GM12878 (cell line): ENCODE results near the gene BMAL2. TPM values are rescaled to one million over a fixed set of nuclear protein-coding genes. Genes with fewer than 3 reads are reported as not detected.
A peak's percentile ranks its signal among the peaks of the same experiment; 100 is the strongest.

Experiments
- ATAC-seq: fragments of 200-7000 bp; cut with Tn5 transposase; 3 replicates; pipeline ENCODE4 v1.9.1; 2020; ENCODE audit warnings: mild to moderate bottlenecking, moderate library complexity
- BruUV-seq: library from RNA; stranded (reverse); fragments of 400-500 nt; replicated peaks from 2 replicates; lab custom pipeline; 2021; lab: Mats Ljungman, UMichigan
- CTCF ChIA-PET: fragments of 300-600 bp; sonication (Branson Sonifier 250); formaldehyde crosslinking; extraction: SDS; loops from one replicate; lab custom pipeline; 2021; ENCODE audit warnings: inconsistent platforms; lab: Yijun Ruan, JAX
- POLR2A ChIA-PET: fragments of 350-600 bp; formaldehyde crosslinking; extraction: SDS; loops from one replicate; lab custom pipeline; 2021; ENCODE audit warnings: inconsistent platforms; lab: Charles Lee
- RAD21 ChIA-PET: fragments of 300-600 bp; sonication (Branson Sonifier 250); formaldehyde crosslinking; loops from one replicate; lab custom pipeline; 2023; ENCODE audit warnings: antibody characterized with exemption; ENCODE audit not compliant: unreplicated experiment; lab: Charles Lee
- SMC1A ChIA-PET: fragments of 300-600 bp; sonication (Branson Sonifier 250); formaldehyde crosslinking; loops from one replicate; lab custom pipeline; 2023; ENCODE audit not compliant: unreplicated experiment, uncharacterized antibody; lab: Charles Lee
- DNase-seq: peaks from one replicate; pipeline ENCODE4 v3.0.0-alpha.2; 2011; ENCODE audit warnings: low read depth, low spot score
- FAIRE-seq: peaks from 3 replicates; lab custom pipeline; 2011; peaks lifted over from hg19 to GRCh38; lab: Jason Lieb, UNC
- H2AFZ ChIP-seq: 2 replicates; pipeline ENCODE4 v1.6.0; 2011; ENCODE audit warnings: low read depth, low read length, control low read depth; ENCODE audit not compliant: control insufficient read depth
- H3K27ac ChIP-seq: 2 replicates; pipeline ENCODE4 v1.5.1; 2011; ENCODE audit warnings: control low read depth; ENCODE audit not compliant: control insufficient read depth, insufficient read depth
- H3K27me3 ChIP-seq, 2 experiments: replicated peaks in 1 of 2; 2 replicates each; pipeline versions ENCODE4 v1.6.0 to v1.6.1; 2011; ENCODE audit warnings: low read length in 1 of 2; ENCODE audit not compliant: control insufficient read depth in 2 of 2, insufficient read depth in 2 of 2
- H3K36me3 ChIP-seq, 2 experiments: 2 replicates each; pipeline ENCODE4 v1.5.1; 2011; ENCODE audit warnings: low read length in 1 of 2; ENCODE audit not compliant: control insufficient read depth in 2 of 2, insufficient read depth in 2 of 2
- H3K4me1 ChIP-seq: 2 replicates; pipeline ENCODE4 v1.6.1; 2011; ENCODE audit warnings: mild to moderate bottlenecking, low read length, moderate library complexity, mixed read lengths; ENCODE audit not compliant: control insufficient read depth, insufficient read depth
- H3K4me2 ChIP-seq: 2 replicates; pipeline ENCODE4 v1.6.0; 2011; ENCODE audit warnings: control low read depth; ENCODE audit not compliant: control insufficient read depth, insufficient read depth
- H3K4me3 ChIP-seq: fragments of 200-600 bp; sonication (generic); 2 replicates; pipeline ENCODE4 v1.5.1; 2016
- H3K79me2 ChIP-seq: 2 replicates; pipeline ENCODE4 v1.6.0; 2011; ENCODE audit warnings: low read length; ENCODE audit not compliant: control insufficient read depth, insufficient read depth
- H3K9ac ChIP-seq: 2 replicates; pipeline ENCODE4 v1.8.0; 2011; ENCODE audit warnings: low read length, control low read depth, mixed read lengths; ENCODE audit not compliant: control insufficient read depth, insufficient read depth
- H3K9me3 ChIP-seq: replicated peaks from 3 replicates; pipeline ENCODE4 v1.5.1; 2011; ENCODE audit warnings: mild to moderate bottlenecking, low read length; ENCODE audit not compliant: control insufficient read depth, insufficient read depth
- H4K20me1 ChIP-seq: 2 replicates; pipeline ENCODE4 v1.6.0; 2011; ENCODE audit not compliant: control insufficient read depth, insufficient read depth
- BHLHE40 ChIP-seq, 2 experiments: fragments of 450-650 bp in 1 of 2; IDR thresholded peaks; 2 replicates each; pipeline ENCODE4 v1.6.1; 2011 to 2017; ENCODE audit warnings: low read depth in 2 of 2, borderline replicate concordance in 1 of 2, improper control_type of control experiment in 1 of 2, low read length in 1 of 2, mild to moderate bottlenecking in 1 of 2
- CBX3 ChIP-seq: fragments of 200-600 bp; sonication (generic); IDR thresholded peaks from 2 replicates; pipeline ENCODE4 v1.6.1; 2016; ENCODE audit warnings: low read depth, borderline replicate concordance
- EP300 ChIP-seq, 2 experiments: fragments of 150-350 bp in 1 of 2; IDR thresholded peaks; 2 replicates each; pipeline ENCODE4 v1.6.1; 2011 to 2012; ENCODE audit warnings: low read depth in 2 of 2, low read length in 2 of 2, borderline replicate concordance in 1 of 2, improper control_type of control experiment in 1 of 2, inconsistent platforms in 1 of 2; ENCODE audit not compliant: control insufficient read depth in 1 of 2
- FOXM1 ChIP-seq: IDR thresholded peaks from 2 replicates; pipeline ENCODE4 v1.6.1; 2012; ENCODE audit warnings: low read depth, mild to moderate bottlenecking, inconsistent platforms, low read length, moderate library complexity
- GABPA ChIP-seq: IDR thresholded peaks from 2 replicates; pipeline ENCODE4 v1.6.1; 2014; ENCODE audit warnings: antibody characterized with exemption, low read depth, mild to moderate bottlenecking, inconsistent platforms
- JUNB ChIP-seq: IDR thresholded peaks from 2 replicates; pipeline ENCODE4 v1.6.1; 2016; ENCODE audit warnings: antibody characterized with exemption, mild to moderate bottlenecking
- MEF2A ChIP-seq: IDR thresholded peaks from 2 replicates; pipeline ENCODE4 v1.6.1; 2011; ENCODE audit warnings: low read depth, mild to moderate bottlenecking, low read length, moderate library complexity; ENCODE audit not compliant: insufficient read depth
- NFYB ChIP-seq: IDR thresholded peaks from 2 replicates; pipeline ENCODE4 v1.6.1; 2011; ENCODE audit warnings: low read depth, mild to moderate bottlenecking, low read length, improper control_type of control experiment, moderate library complexity; ENCODE audit not compliant: insufficient read depth
- NR2C2 ChIP-seq: IDR thresholded peaks from 2 replicates; pipeline ENCODE4 v1.6.1; 2011; ENCODE audit warnings: borderline replicate concordance, low read depth; ENCODE audit not compliant: control insufficient read depth, insufficient read length
- RAD51 ChIP-seq: fragments of 450-650 bp; IDR thresholded peaks from 2 replicates; pipeline ENCODE4 v1.6.1; 2016; ENCODE audit warnings: moderate library complexity, mild to moderate bottlenecking, inconsistent platforms
- TBL1XR1 ChIP-seq: IDR thresholded peaks from 2 replicates; pipeline ENCODE4 v1.6.1; 2012; ENCODE audit warnings: low read depth, low read length, improper control_type of control experiment
- WRNIP1 ChIP-seq: IDR thresholded peaks from 2 replicates; pipeline ENCODE4 v1.6.1; 2011; ENCODE audit warnings: low read depth, low read length, improper control_type of control experiment, borderline replicate concordance
- ZBTB33 ChIP-seq: fragments of 450-650 bp; IDR thresholded peaks from 2 replicates; pipeline ENCODE4 v1.6.1; 2017; ENCODE audit warnings: mild to moderate bottlenecking
- WGBS: methylation state at CpG from one replicate; pipeline ENCODE4 v1.1.6; 2016; ENCODE audit warnings: low lambda C conversion rate; ENCODE audit not compliant: insufficient replicate concordance, insufficient coverage; ENCODE audit errors: missing lambda C conversion rate; 5-methylcytosine and 5-hydroxymethylcytosine counted together
- in situ Hi-C: fragments of 300-500 bp; cut with MboI; formaldehyde crosslinking; loops from 9 replicates; pipeline ENCODE4 v1.14.3; 2018; ENCODE audit warnings: mixed read lengths
- intact Hi-C: fragments of 100-400 bp; cut with micrococcal nuclease; formaldehyde crosslinking; loops from one replicate; pipeline ENCODE4 v1.14.2; 2022; ENCODE audit not compliant: unreplicated experiment
- polyA plus RNA-seq, 11 experiments: library from polyadenylated mRNA; depleted of rRNA in 4 of 11; unstranded in 6 of 11; stranded (reverse) in 5 of 11; fragments of >200 nt; fragmentation: Nextera tagmentation in 4 of 11; fragmentation: Illumina TruSeq in 1 of 11; extraction: Ambion mirVana in 4 of 11; extraction: Trizol in 1 of 11; gene quantifications; 1 replicate in 1 of 11; 2 replicates in 10 of 11; pipeline versions ENCODE4 v1.2.1 to v1.2.3, GENCODE V29; 2011 to 2016; ENCODE audit warnings: inconsistent platforms in 2 of 11, missing spikeins in 2 of 11, low read depth in 1 of 11
- total RNA-seq, 4 experiments: library from RNA; depleted of rRNA in 3 of 4; stranded (reverse); fragments of >200 nt in 3 of 4; fragmentation: Illumina TruSeq in 1 of 4; extraction: Trizol in 1 of 4; gene quantifications; 2 replicates each; pipeline versions ENCODE4 v1.2.1 to v1.2.3, GENCODE V29; 2013 to 2021
- TF ChIP-seq, protein P1 (sequence below): fragments of 450-650 bp; formaldehyde crosslinking; IDR thresholded peaks from 2 replicates; pipeline ENCODE4 v1.4.0; 2020; ENCODE audit warnings: mild to moderate bottlenecking, moderate library complexity
- TF ChIP-seq, protein P2 (sequence below): fragments of 450-650 bp; IDR thresholded peaks from 2 replicates; pipeline ENCODE4 v1.6.1; 2016; ENCODE audit warnings: mild to moderate bottlenecking

The BMAL2 gene
- total and polyA plus RNA-seq, 10 of the 15 experiments (the other 5 are each of a cell fraction or from before 2014, with no cell fraction given) = 7.9 to 53.6 (median 35.5) TPM

GRCh38 chr12:27334042-27334720 is 1.5 kb downstream of the BMAL2 start:
- RAD21 ChIA-PET = interaction anchor here (0.9 to 5.5 kb wide), 23 partner anchors 9 to 270 kb away, joined by 3 to 36 read pairs (median 4); partner anchors contain the start of gene STK38L
- Histone ChIP-seq H3K79me2 (peaks cover 74% of the 10 kb centered on the region), H3K9ac (peak overlapping the region; percentile 91), H4K20me1 (no peaks in the 10 kb centered on the region), H3K27me3 (no peaks in the 10 kb centered on the region), H3K4me1 (peaks cover 40% of the 10 kb centered on the region), H3K9me3 (no peaks in the 10 kb centered on the region), H3K36me3 (no peaks in the 10 kb centered on the region), H3K4me3 (peak overlapping the region; percentile 85), H3K27ac (peak overlapping the region; percentile 89), H2AFZ (peak overlapping the region; percentile 73), H3K4me2 (peak overlapping the region; percentile 90)
- intact Hi-C loops = loop anchor here (2.0 to 5.0 kb wide), 2 partner anchors 51 to 368 kb away; no protein-coding TSS in a partner anchor
- POLR2A ChIA-PET = interaction anchor here (1.2 to 4.1 kb wide), 8 partner anchors 8 to 332 kb away, joined by 3 to 20 read pairs (median 6); partner anchors contain the start of gene STK38L
- no peak for FAIRE-seq
- SMC1A ChIA-PET = interaction anchor here (0.5 to 20.9 kb wide), 22 partner anchors 9 to 467 kb away, joined by 3 to 207 read pairs (median 4); partner anchors contain the start of gene STK38L
- WGBS = under 1% methylated on average over 7 of the region's 7 CpGs
- peak; percentile 32 for ATAC-seq
- no peak for DNase-seq
- CTCF ChIA-PET = interaction anchor here (1.1 to 2.4 kb wide), 8 partner anchors 9 to 370 kb away, joined by 3 to 17 read pairs (median 4); no protein-coding TSS in a partner anchor
- BruUV-seq = TSS peak; percentile 56
- in situ Hi-C loops = no loop called here
- TF ChIP-seq, protein P1, sequence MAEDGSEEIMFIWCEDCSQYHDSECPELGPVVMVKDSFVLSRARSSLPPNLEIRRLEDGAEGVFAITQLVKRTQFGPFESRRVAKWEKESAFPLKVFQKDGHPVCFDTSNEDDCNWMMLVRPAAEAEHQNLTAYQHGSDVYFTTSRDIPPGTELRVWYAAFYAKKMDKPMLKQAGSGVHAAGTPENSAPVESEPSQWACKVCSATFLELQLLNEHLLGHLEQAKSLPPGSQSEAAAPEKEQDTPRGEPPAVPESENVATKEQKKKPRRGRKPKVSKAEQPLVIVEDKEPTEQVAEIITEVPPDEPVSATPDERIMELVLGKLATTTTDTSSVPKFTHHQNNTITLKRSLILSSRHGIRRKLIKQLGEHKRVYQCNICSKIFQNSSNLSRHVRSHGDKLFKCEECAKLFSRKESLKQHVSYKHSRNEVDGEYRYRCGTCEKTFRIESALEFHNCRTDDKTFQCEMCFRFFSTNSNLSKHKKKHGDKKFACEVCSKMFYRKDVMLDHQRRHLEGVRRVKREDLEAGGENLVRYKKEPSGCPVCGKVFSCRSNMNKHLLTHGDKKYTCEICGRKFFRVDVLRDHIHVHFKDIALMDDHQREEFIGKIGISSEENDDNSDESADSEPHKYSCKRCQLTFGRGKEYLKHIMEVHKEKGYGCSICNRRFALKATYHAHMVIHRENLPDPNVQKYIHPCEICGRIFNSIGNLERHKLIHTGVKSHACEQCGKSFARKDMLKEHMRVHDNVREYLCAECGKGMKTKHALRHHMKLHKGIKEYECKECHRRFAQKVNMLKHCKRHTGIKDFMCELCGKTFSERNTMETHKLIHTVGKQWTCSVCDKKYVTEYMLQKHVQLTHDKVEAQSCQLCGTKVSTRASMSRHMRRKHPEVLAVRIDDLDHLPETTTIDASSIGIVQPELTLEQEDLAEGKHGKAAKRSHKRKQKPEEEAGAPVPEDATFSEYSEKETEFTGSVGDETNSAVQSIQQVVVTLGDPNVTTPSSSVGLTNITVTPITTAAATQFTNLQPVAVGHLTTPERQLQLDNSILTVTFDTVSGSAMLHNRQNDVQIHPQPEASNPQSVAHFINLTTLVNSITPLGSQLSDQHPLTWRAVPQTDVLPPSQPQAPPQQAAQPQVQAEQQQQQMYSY (CRISPR knock-in tag) = no peak
- TF ChIP-seq TBL1XR1 (no peak), JUNB (peak; percentile 22; the same call in 1 of the 2 replicates), MEF2A (no peak), CBX3 (no peak), BHLHE40 (IDR thresholded peaks at IDR 0.05; ENCODE audit: borderline replicate concordance in 1 of 2, low read depth in 2 of 2, low read length in 1 of 2) (peak; percentile 90 to 92), WRNIP1 (no peak), NR2C2 (no peak), FOXM1 (no peak), RAD51 (0 out of 2 replicates have a peak, but pooled peaks have one; percentile 21), ZBTB33 (no peak), EP300 (IDR thresholded peaks at IDR 0.05; ENCODE audit: borderline replicate concordance in 1 of 2, control insufficient read depth in 1 of 2, low read depth in 2 of 2, low read length in 2 of 2) (peak; percentile 24 to 28; a peak in 1 of 4 replicates), GABPA (no peak), NFYB (no peak)
- TF ChIP-seq, protein P2, sequence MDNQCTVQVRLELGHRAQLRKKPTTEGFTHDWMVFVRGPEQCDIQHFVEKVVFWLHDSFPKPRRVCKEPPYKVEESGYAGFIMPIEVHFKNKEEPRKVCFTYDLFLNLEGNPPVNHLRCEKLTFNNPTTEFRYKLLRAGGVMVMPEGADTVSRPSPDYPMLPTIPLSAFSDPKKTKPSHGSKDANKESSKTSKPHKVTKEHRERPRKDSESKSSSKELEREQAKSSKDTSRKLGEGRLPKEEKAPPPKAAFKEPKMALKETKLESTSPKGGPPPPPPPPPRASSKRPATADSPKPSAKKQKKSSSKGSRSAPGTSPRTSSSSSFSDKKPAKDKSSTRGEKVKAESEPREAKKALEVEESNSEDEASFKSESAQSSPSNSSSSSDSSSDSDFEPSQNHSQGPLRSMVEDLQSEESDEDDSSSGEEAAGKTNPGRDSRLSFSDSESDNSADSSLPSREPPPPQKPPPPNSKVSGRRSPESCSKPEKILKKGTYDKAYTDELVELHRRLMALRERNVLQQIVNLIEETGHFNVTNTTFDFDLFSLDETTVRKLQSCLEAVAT = no peak
